GM19328 (cell line): ENCODE measurements around the gene SALL1.

ENCODE experiments used
- ATAC-seq: cut with Tn5 transposase; IDR thresholded peaks from one replicate; pipeline ENCODE4 v1.9.1; 2021; ENCODE audit warnings: mild to moderate bottlenecking, moderate library complexity; ENCODE audit not compliant: unreplicated experiment

Gene SALL1

DNA sequence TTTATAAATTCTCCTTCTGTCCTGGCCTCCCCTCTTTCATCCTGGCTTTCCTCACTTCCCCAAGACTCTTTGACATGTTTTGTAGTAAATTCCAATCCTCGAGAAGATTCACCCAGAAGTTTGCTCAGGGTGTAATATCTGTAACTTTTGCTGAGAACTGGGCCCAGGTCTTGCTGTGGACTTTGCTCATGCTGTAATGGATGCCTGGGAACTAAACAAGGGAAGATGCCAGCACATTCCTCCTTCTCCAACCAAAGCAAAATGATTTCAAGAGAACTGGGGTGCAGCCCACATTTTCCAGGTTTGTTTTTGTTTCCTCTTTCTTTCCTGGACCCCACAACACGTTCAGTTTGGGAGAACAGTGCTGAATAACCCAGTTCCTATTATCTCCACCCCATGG is 6.6 kb upstream of the SALL1 start:
- ATAC-seq = no peak

DNA sequence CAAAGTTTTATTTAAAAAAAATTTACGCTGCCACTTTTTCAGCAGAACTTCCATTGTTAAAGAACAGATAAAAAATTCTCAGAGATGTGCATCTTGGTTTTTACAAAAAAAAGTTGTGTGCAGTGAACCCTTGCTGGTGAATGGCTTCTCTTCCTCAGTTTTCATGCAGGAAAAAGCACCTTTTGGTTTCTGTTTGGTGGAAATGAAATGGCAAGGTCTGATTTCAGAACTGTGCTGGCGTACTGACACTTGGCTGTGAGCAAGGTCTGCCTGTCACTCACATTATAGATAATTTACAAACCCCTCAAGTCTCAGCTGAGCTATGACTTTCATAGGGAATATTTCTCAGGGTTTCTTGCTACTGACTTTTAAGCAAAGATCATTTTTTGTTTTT is 5.7 kb upstream of the SALL1 start:
- no peak for ATAC-seq

DNA sequence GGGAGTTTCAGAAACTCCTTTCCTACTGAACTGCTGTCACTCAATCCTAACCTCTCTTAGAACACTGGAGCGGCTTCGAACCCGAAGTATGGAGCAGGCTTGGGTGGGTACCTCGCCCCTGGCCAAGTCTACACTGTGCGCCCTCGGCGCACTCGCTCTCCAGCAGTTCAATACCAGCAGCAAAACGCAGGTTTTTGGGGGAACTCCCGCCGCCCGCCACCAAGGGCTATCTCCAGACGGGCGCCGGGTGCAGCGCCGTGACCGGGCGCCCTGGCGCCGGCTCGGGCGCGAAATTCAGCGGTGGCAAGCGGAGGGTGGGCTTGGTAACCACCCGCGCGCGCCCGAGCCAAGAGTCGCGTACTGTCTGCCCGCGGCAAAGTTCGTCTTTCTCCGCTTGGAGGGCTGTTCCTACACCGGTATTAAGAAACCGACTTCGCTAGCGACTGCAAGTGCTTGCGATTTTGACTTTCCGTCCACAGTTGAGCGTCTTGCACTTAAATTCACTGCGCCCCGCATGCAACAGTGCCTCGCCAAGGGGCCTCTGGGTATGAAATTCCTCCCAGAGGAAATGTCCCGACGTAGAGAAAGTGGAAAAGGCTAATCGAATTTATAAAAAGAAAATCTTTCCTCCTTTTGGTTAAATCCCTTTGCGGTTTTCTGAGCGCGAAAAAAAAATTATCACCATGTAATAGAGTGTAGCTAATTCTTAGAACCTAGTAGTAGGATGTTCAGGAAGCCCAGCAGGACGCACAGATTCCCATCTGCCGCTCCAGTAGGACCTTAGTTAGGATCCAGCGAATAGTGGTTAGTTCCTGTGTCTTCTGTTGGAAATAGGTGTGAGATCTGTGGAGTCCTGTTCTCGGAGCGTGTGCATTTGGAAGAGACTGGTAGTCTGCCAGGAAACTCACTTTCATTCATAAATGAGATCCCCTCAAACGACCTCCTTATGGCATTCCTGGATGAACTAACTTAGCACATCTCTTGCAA is 5.0 kb upstream of the SALL1 start:
- no peak for ATAC-seq

- no peak for ATAC-seq
Observed at GRCh38 chr16:51155199-51155607, 4.1 kb upstream of the SALL1 start.

DNA sequence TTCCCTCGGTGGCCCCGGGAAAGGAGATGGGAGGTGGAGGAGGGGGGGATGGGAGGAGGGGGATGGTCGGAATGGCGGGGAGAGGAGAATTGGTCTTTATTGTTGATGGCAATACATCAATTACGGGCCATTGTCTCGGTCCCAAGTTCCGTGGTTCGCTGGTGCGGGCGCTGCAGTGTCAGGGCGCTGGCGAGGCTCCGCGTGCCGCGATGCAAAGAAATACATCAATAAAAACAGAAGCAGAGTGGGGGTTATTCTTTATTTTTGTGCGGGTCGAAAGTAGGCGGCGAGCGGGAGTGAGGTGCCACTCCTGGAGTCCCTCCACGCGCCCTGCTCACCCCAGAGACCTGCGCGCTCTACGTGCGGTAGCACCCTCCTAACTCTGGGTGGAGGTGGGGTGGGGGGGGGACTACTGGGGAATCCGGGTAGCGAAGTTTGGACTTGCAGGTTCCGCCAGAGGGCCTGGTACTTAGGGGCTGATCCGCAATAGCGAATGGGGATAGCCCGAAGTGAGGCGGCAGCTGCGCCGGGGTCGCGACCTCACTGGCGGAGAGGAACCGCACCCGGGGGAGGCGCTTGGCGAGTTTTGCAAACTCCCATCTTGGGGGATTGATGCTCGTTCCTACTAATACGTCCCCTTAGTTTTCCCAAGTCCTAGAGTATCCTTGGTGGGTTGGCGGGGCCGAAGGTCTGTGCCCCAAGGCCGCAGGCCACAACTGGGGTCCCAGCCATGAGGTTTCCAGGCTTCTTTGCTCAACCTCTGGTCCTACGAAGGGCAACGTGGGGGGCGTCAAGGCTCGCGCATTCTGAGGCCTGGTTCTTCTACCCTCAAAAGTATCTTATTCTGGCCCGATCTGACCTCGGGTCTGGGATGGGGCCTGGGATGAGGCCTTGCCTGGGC is 3.5 kb upstream of the SALL1 start:
- no peak for ATAC-seq

- ATAC-seq = no peak
Observed at GRCh38 chr16:51153577-51154031, 2.5 kb upstream of the SALL1 start.

DNA sequence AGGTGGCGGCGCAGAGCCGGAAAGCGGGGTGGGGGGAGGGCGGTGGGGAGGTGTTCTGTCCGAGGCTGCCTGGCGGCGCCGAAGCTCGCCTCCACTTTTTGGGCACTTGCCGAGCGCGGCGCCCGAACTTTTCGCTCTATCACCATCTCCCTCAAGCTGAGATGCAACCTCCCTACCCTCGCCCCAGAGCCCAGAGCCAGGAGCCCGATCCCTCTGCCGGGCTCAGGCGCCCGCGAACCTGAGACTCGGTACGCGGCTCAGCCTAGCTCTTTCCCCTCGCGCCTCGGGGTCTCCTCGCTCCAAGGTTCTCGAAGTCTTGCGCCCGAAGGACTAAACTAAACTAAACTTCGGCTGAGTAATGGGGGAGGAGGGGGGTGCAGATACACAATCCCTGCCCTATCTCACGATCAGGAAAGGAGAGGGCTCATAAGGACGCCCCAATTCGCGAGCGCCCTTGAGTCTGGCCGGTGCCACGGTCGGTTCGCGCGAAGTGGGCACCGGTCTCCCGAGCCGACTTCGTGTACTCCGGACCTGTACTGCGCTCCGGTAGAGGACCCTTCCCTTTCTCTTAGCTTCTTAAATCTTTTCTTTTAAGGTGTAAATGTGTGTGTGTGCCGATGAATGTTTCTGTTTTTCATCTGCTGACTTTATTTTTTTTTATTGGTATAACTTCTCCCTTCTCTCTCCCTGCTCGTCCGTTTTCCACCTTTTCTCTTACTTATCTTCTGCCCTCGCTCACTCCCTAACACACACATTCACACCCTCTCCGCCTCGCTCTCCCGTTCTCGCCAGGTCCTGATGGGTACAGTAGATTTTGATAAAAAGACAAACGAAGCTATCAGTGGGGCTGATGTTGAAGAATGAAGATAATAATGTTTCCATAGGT is 1.9 kb upstream of the SALL1 start:
- ATAC-seq = no peak

DNA sequence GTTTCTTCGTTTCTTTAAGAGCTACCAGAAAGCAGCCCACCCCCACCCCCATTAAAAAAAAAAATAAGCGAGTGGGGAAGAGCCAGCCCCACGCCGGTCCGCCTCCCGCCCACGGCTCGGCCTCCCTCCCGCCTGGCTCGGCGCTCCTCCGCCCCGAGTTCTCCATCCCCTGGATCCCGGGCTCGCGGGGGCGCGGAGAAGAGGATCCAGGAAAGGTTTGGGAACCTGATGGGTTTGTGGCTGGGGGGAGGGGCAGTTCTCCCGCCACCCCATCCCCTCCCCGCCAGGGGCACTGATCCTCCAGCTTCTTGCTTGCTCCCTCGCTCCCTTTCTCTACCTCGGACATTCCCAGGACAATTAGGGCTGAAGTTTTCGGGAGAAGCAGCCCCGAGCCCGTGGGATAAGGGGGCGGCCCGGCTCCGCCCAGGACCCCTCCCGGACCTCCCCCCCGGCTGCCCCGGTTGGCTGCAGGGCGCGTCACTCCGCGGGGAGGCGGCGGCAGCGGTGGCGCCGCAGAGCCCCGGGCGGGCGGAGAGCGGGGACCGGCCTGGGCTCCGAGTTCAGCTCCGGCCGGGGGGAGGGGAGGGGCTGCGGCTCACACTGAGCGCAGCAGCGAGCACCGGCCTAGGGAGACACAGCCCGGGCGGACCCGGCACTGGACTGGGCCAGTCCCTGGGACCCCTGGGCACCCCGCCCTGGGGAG is 1.0 kb upstream of the SALL1 start:
- ATAC-seq = no peak

DNA sequence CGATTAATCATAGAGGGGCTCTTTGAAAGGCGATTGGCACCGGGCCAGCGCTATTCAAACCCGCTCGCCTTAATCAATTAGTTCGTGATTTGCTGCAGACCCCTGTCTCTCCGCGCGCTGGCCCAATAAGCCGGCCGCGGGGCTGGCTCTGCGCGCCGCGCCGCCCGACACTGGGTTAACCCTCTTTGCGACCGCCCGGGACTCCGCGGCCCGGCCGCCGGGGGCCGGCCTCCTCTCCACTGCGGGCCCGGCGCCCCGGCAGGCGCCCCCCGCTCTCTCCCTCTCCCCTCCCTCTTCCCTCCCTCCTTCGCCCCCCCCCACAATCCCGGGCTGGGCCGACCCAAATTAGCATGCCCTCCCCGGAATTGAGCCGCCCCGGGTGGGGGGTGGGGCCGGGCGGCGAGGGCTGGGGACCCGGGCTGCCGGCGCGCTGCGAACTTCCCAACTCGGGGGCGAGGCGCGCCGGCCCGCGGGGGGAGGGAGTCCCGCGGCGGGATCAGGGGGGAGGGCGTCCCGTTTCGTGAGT is 428 bp upstream of the SALL1 start:
- no peak for ATAC-seq

DNA sequence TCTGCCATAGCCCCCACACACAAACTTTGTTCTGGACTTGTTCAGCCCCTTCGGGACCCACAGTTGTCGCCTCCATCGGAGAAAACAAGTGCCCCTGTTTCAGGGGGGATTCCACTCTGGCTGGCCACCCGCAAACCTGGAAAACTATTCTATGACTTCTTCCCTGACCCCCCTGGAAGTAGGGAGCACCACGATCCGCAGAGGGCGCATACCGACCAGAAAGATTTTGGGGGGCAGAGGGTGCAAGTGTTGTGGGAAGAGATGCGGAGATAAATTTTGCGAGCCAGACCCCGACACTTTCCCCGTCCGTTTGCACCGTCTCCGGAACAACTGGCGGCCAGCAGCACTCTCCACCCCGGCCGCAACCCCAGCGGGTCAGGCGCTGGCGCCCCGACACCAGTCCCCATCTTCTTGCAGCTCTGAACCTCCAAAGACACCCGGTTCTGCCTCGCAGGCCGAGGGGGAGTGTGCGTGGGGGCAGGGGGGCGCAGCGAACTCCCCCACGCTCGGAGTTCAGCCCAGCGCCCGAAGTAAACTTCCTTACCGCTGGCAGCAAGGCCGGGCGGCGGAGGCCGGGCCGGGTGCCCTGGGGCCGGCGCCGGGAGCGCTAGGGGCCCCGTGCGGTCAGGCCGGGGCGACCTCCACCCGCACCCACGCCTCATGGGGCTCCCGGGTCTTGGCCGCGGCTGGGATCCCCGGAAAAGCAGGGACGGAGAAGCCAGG is 744 bp downstream of the SALL1 start:
- ATAC-seq = no peak

GRCh38 chr16:51149721-51150164 is 1.3 kb downstream of the SALL1 start:
- no peak for ATAC-seq

GRCh38 chr16:51149251-51149661 is 1.8 kb downstream of the SALL1 start:
- no peak for ATAC-seq

- ATAC-seq = no peak
Observed at GRCh38 chr16:51148678-51149228, 2.3 kb downstream of the SALL1 start.

- no peak for ATAC-seq
Observed at GRCh38 chr16:51147776-51148677, 3.0 kb downstream of the SALL1 start.

GRCh38 chr16:51146256-51146924 is 4.7 kb downstream of the SALL1 start:
- no peak for ATAC-seq

- no peak for ATAC-seq
Observed at GRCh38 chr16:51144203-51144602, 6.9 kb downstream of the SALL1 start.
